HS-5 (cell line): Measurements from ENCODE around the gene CPLX1.
"Not testable (repeated sequence)": the region's sequence is repeated elsewhere in the genome, so short reads cannot be mapped to it uniquely, and the experiment has no call there.

Source experiments
- DNase-seq: peaks from one replicate; pipeline ENCODE4 v3.0.0-alpha.2; 2012; ENCODE audit warnings: low read depth

CPLX1 gene

GRCh38 chr4:754221-755120 lies 71.5 kb downstream of the CPLX1 start:
- DNase-seq: no peak

- not testable (repeated sequence) for DNase-seq
Observed at GRCh38 chr4:753186-753585, 72.7 kb downstream of the CPLX1 start.

- DNase-seq: no peak
Observed at GRCh38 chr4:752196-752861, 73.6 kb downstream of the CPLX1 start.

GRCh38 chr4:751676-752075 lies 74.3 kb downstream of the CPLX1 start:
- DNase-seq: no peak

GRCh38 chr4:749698-750666 lies 75.9 kb downstream of the CPLX1 start:
- DNase-seq: peak; percentile 20

GRCh38 chr4:748461-748860 lies 77.5 kb downstream of the CPLX1 start:
- no peak for DNase-seq

GRCh38 chr4:747546-748170 lies 78.3 kb downstream of the CPLX1 start:
- no peak for DNase-seq

- no peak for DNase-seq
Observed at GRCh38 chr4:744212-744841, 81.6 kb downstream of the CPLX1 start.

- DNase-seq: no peak
Observed at GRCh38 chr4:743463-744211, 82.3 kb downstream of the CPLX1 start.

- no peak for DNase-seq
Observed at GRCh38 chr4:742742-743311, 83.1 kb downstream of the CPLX1 start.

GRCh38 chr4:742096-742741 lies 83.7 kb downstream of the CPLX1 start:
- DNase-seq: no peak

- no peak for DNase-seq
Observed at GRCh38 chr4:740656-741282, 85.2 kb downstream of the CPLX1 start.

- DNase-seq: no peak
Observed at GRCh38 chr4:740011-740410, 85.9 kb downstream of the CPLX1 start.

GRCh38 chr4:739569-739968 lies 86.4 kb downstream of the CPLX1 start:
- no peak for DNase-seq

GRCh38 chr4:738781-739280 lies 87.1 kb downstream of the CPLX1 start:
- DNase-seq: no peak

- DNase-seq: not testable (repeated sequence)
Observed at GRCh38 chr4:736561-736960, 89.4 kb downstream of the CPLX1 start.

- no peak for DNase-seq
Observed at GRCh38 chr4:735583-735982, 90.3 kb downstream of the CPLX1 start.
